ENCODE measurements around the gene FAM114A1. TPM values are rescaled to one million over a fixed set of nuclear protein-coding genes. Genes with fewer than 3 reads are reported as not detected.
A peak's percentile ranks its signal among the peaks of the same experiment; 100 is the strongest.

The FAM114A1 gene
- total RNA-seq = 10 to 100 TPM; 27.2 to 92.5 (median 43.1) TPM

- ATAC-seq (ENCODE audit: low FRiP score in 2 of 2) (peak; percentile 95 to 98), DNase-seq (peak; percentile 87 to 96)
- Histone ChIP-seq H3K27me3 (no peaks in the 10 kb centered on the region), H3K4me3 (peak within 1 kb of the TSS; percentile 69 to 97 (median 74)), H3K27ac (peak within 1 kb of the TSS; percentile 92 to 97 (median 95)), H3K9me3 (no peaks in the 10 kb centered on the region), H3K4me1 (peaks cover 20 to 30% (median 22%) of the 10 kb centered on the region in 4 donors), H3K36me3 (peaks cover 0 to 16% (median 2%) of the 10 kb centered on the region in 4 donors)
- TF ChIP-seq CTCF (IDR thresholded peaks at IDR 0.05) (no peak), EP300 (IDR thresholded peaks at IDR 0.05) (no peak), POLR2AphosphoS5 (IDR thresholded peaks at IDR 0.05) (peak; percentile 57 to 73), POLR2A (IDR thresholded peaks at IDR 0.05) (peak in 3 of 4 donors; percentile 35 to 55 (median 38))
- WGBS, 2 donors = 0 to 2% methylated on average over 1 to 23 of the region's 66 CpGs
Measured at GRCh38 chr4:38867478-38868058, at the start of gene FAM114A1. Gene FAM114A1 (plus strand): TSS chr4:38867806. CDS start chr4:38878079, 10,273 bp downstream.

- no peaks in the 10 kb centered on the region for H3K36me3 ChIP-seq
- 81 to 86% methylated on average over 5 of the region's 5 CpGs for WGBS, 2 donors
- H3K27ac ChIP-seq = no peak overlapping the region
- TF ChIP-seq CTCF (IDR thresholded peaks at IDR 0.05) = no peak
- no peak for TF ChIP-seq POLR2A (IDR thresholded peaks at IDR 0.05)
- no peak for TF ChIP-seq EP300 (IDR thresholded peaks at IDR 0.05)
- TF ChIP-seq POLR2AphosphoS5 (IDR thresholded peaks at IDR 0.05) = no peak
- H3K9me3 ChIP-seq = no peaks in the 10 kb centered on the region
- peaks cover 0 to 9% (median 2%) of the 10 kb centered on the region in 4 donors for H3K4me1 ChIP-seq
- ATAC-seq (ENCODE audit: low FRiP score in 2 of 2) (no peak), DNase-seq (no peak)
- H3K4me3 ChIP-seq = no peak overlapping the region
- no peaks in the 10 kb centered on the region for H3K27me3 ChIP-seq
Measured at GRCh38 chr4:38818441-38818976, 49.1 kb upstream of the FAM114A1 start.

GRCh38 chr4:38819569-38819968, 48.0 kb upstream of the FAM114A1 start:
- Histone ChIP-seq H3K4me3 (no peak overlapping the region), H3K9me3 (no peaks in the 10 kb centered on the region), H3K4me1 (peaks cover 0 to 9% (median 2%) of the 10 kb centered on the region in 4 donors), H3K27me3 (no peaks in the 10 kb centered on the region), H3K27ac (no peak overlapping the region), H3K36me3 (no peaks in the 10 kb centered on the region)
- no peak for TF ChIP-seq POLR2A (IDR thresholded peaks at IDR 0.05)
- no peak for TF ChIP-seq EP300 (IDR thresholded peaks at IDR 0.05)
- no peak for TF ChIP-seq POLR2AphosphoS5 (IDR thresholded peaks at IDR 0.05)
- TF ChIP-seq CTCF (IDR thresholded peaks at IDR 0.05) = no peak
- ATAC-seq (ENCODE audit: low FRiP score in 2 of 2) = no peak
- no peak for DNase-seq
- 57 to 66% methylated on average over 3 of the region's 3 CpGs for WGBS, 2 donors

GRCh38 chr4:38820329-38821061, 47.1 kb upstream of the FAM114A1 start:
- WGBS, 2 donors = 85 to 87% methylated on average over 4 of the region's 4 CpGs

More at GRCh38 chr4:38820329-38821061, 47.1 kb upstream of the FAM114A1 start:
- H3K27me3 ChIP-seq = no peaks in the 10 kb centered on the region
- no peaks in the 10 kb centered on the region for H3K36me3 ChIP-seq
- H3K4me1 ChIP-seq = peaks cover 0 to 7% (median 2%) of the 10 kb centered on the region in 4 donors
- no peaks in the 10 kb centered on the region for H3K9me3 ChIP-seq
- no peak for TF ChIP-seq POLR2AphosphoS5 (IDR thresholded peaks at IDR 0.05)
- no peak for TF ChIP-seq CTCF (IDR thresholded peaks at IDR 0.05)
- no peak for TF ChIP-seq POLR2A (IDR thresholded peaks at IDR 0.05)
- no peak for TF ChIP-seq EP300 (IDR thresholded peaks at IDR 0.05)
- no peak overlapping the region for H3K27ac ChIP-seq
- no peak overlapping the region for H3K4me3 ChIP-seq
- no peak for DNase-seq
- no peak for ATAC-seq (ENCODE audit: low FRiP score in 2 of 2)
